ENCODE data around the gene ATP11A. TPM values are rescaled to one million over a fixed set of nuclear protein-coding genes. Genes with fewer than 3 reads are reported as not detected.

ATP11A gene
- total and polyA plus RNA-seq, 9 of the 15 experiments (the other 6 are each of a cell fraction or from before 2014, with no cell fraction given): 0.38 to 34.2 (median 4.2) TPM

DNA sequence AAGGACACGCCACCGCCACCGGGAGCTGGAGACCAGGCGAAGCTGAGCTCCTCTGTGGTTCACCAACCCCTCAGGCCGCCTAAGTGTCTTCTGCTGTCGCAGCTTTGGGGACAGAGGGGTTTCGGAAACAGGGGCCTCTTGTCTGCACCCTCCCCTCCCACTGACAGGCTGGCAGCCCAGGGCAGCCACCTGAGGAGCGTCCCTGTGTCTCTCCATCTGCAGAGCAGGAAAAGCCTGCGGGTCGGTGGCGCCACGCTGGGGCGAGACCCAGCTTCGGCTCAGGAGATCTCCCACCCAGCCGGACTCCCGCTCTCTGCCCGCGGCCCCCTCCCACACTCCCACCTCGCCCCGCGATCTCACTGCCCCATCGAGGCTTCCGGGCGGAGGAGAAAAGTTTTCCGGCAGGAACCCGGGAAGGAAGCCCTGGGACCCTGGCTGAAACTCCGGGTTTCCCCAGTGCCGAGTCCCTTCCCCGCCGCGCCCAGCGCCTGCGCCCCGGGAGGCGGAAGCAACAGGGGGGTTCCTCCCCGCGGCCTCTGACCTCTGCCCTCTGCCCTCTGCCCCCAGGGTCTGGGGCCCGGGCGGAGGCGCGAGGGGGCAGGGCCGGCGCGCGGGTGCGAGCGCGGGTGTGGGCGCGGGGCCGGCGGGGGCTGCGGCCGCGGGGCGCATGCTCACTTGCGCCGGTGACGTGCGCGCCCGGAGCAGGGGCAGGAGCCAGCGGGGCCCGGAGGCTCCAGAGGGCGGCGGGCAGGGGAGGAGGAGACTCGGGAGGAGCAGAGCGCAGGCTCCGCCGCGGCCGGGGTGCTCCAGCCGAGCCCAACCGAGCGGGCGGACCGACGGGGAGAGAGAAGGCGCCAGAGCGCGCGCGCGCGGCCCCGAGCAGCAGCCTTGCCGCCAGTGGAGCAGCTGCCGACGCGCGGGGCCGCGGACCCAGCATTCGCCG is at the start of gene ATP11A (continued):
- TF ChIP-seq, protein P1, sequence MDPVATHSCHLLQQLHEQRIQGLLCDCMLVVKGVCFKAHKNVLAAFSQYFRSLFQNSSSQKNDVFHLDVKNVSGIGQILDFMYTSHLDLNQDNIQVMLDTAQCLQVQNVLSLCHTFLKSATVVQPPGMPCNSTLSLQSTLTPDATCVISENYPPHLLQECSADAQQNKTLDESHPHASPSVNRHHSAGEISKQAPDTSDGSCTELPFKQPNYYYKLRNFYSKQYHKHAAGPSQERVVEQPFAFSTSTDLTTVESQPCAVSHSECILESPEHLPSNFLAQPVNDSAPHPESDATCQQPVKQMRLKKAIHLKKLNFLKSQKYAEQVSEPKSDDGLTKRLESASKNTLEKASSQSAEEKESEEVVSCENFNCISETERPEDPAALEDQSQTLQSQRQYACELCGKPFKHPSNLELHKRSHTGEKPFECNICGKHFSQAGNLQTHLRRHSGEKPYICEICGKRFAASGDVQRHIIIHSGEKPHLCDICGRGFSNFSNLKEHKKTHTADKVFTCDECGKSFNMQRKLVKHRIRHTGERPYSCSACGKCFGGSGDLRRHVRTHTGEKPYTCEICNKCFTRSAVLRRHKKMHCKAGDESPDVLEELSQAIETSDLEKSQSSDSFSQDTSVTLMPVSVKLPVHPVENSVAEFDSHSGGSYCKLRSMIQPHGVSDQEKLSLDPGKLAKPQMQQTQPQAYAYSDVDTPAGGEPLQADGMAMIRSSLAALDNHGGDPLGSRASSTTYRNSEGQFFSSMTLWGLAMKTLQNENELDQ (CRISPR knock-in tag; IDR thresholded peaks at IDR 0.05; ENCODE audit: borderline replicate concordance): no peak
- TF ChIP-seq PML (IDR thresholded peaks at IDR 0.05; ENCODE audit: low read length): 0 out of 2 replicates have a peak, but pooled peaks have one; percentile 35
- no peak for TF ChIP-seq ZNF134 (CRISPR knock-in tag; conservative IDR thresholded peaks at IDR 0.05)
- TF ChIP-seq, protein P2, sequence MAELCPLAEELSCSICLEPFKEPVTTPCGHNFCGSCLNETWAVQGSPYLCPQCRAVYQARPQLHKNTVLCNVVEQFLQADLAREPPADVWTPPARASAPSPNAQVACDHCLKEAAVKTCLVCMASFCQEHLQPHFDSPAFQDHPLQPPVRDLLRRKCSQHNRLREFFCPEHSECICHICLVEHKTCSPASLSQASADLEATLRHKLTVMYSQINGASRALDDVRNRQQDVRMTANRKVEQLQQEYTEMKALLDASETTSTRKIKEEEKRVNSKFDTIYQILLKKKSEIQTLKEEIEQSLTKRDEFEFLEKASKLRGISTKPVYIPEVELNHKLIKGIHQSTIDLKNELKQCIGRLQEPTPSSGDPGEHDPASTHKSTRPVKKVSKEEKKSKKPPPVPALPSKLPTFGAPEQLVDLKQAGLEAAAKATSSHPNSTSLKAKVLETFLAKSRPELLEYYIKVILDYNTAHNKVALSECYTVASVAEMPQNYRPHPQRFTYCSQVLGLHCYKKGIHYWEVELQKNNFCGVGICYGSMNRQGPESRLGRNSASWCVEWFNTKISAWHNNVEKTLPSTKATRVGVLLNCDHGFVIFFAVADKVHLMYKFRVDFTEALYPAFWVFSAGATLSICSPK (IDR thresholded peaks at IDR 0.05; ENCODE audit: borderline replicate concordance): no peak
- no peak for TF ChIP-seq ZKSCAN1 (IDR thresholded peaks at IDR 0.05; ENCODE audit: low read depth, low read length)
- TF ChIP-seq ATF1 (CRISPR knock-in tag; IDR thresholded peaks at IDR 0.05): no peak
- TF ChIP-seq ATF1 (tag; IDR thresholded peaks at IDR 0.05): no peak
- TF ChIP-seq, protein P3, sequence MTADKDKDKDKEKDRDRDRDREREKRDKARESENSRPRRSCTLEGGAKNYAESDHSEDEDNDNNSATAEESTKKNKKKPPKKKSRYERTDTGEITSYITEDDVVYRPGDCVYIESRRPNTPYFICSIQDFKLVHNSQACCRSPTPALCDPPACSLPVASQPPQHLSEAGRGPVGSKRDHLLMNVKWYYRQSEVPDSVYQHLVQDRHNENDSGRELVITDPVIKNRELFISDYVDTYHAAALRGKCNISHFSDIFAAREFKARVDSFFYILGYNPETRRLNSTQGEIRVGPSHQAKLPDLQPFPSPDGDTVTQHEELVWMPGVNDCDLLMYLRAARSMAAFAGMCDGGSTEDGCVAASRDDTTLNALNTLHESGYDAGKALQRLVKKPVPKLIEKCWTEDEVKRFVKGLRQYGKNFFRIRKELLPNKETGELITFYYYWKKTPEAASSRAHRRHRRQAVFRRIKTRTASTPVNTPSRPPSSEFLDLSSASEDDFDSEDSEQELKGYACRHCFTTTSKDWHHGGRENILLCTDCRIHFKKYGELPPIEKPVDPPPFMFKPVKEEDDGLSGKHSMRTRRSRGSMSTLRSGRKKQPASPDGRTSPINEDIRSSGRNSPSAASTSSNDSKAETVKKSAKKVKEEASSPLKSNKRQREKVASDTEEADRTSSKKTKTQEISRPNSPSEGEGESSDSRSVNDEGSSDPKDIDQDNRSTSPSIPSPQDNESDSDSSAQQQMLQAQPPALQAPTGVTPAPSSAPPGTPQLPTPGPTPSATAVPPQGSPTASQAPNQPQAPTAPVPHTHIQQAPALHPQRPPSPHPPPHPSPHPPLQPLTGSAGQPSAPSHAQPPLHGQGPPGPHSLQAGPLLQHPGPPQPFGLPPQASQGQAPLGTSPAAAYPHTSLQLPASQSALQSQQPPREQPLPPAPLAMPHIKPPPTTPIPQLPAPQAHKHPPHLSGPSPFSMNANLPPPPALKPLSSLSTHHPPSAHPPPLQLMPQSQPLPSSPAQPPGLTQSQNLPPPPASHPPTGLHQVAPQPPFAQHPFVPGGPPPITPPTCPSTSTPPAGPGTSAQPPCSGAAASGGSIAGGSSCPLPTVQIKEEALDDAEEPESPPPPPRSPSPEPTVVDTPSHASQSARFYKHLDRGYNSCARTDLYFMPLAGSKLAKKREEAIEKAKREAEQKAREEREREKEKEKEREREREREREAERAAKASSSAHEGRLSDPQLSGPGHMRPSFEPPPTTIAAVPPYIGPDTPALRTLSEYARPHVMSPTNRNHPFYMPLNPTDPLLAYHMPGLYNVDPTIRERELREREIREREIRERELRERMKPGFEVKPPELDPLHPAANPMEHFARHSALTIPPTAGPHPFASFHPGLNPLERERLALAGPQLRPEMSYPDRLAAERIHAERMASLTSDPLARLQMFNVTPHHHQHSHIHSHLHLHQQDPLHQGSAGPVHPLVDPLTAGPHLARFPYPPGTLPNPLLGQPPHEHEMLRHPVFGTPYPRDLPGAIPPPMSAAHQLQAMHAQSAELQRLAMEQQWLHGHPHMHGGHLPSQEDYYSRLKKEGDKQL (CRISPR knock-in tag; IDR thresholded peaks at IDR 0.05; ENCODE audit: borderline replicate concordance): no peak
- TF ChIP-seq, protein P4, sequence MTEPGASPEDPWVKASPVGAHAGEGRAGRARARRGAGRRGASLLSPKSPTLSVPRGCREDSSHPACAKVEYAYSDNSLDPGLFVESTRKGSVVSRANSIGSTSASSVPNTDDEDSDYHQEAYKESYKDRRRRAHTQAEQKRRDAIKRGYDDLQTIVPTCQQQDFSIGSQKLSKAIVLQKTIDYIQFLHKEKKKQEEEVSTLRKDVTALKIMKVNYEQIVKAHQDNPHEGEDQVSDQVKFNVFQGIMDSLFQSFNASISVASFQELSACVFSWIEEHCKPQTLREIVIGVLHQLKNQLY (CRISPR knock-in tag; conservative IDR thresholded peaks at IDR 0.05): no peak
- no peak for TF ChIP-seq ZNF347 (CRISPR knock-in tag; IDR thresholded peaks at IDR 0.05; ENCODE audit: low read depth)
- no peak for TF ChIP-seq SRSF1 (IDR thresholded peaks at IDR 0.05; ENCODE audit: low read depth, low read length)
- TF ChIP-seq, protein P5, sequence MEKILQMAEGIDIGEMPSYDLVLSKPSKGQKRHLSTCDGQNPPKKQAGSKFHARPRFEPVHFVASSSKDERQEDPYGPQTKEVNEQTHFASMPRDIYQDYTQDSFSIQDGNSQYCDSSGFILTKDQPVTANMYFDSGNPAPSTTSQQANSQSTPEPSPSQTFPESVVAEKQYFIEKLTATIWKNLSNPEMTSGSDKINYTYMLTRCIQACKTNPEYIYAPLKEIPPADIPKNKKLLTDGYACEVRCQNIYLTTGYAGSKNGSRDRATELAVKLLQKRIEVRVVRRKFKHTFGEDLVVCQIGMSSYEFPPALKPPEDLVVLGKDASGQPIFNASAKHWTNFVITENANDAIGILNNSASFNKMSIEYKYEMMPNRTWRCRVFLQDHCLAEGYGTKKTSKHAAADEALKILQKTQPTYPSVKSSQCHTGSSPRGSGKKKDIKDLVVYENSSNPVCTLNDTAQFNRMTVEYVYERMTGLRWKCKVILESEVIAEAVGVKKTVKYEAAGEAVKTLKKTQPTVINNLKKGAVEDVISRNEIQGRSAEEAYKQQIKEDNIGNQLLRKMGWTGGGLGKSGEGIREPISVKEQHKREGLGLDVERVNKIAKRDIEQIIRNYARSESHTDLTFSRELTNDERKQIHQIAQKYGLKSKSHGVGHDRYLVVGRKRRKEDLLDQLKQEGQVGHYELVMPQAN (IDR thresholded peaks at IDR 0.05; ENCODE audit: borderline replicate concordance): no peak
- no peak for TF ChIP-seq ZNF408 (CRISPR knock-in tag; IDR thresholded peaks at IDR 0.05; ENCODE audit: low read depth)
- TF ChIP-seq NFYB (IDR thresholded peaks at IDR 0.05; ENCODE audit: extremely low read depth, insufficient read length): no peak
